Measurements from ENCODE around the gene MRPL21. TPM values are rescaled to one million over a fixed set of nuclear protein-coding genes. Genes with fewer than 3 reads are reported as not detected.
"Not testable (repeated sequence)": the region's sequence is repeated elsewhere in the genome, so short reads cannot be mapped to it uniquely, and the experiment has no call there.

Gene MRPL21
- polyA plus RNA-seq, 1 donor: 71.8 TPM

GRCh38 chr11:68872216-68873003 is 31.2 kb downstream of the MRPL21 start:
- 60% methylated on average over 1 of the region's 12 CpGs for WGBS (ENCODE audit: insufficient coverage, low lambda C conversion rate)
- Histone ChIP-seq H3K4me3 (ENCODE audit: low read length) (no peak overlapping the region), H3K9me3 (ENCODE audit: control insufficient read depth, low read depth, low read length) (no peaks in the 10 kb centered on the region), H3K27me3 (ENCODE audit: control insufficient read depth, insufficient read depth, low read length) (no peaks in the 10 kb centered on the region), H3K36me3 (ENCODE audit: control insufficient read depth, insufficient read depth, low read length) (no peaks in the 10 kb centered on the region), H3K27ac (ENCODE audit: low read length) (no peak overlapping the region), H3K4me1 (ENCODE audit: control insufficient read depth, insufficient read depth, low read length) (peaks cover 9% of the 10 kb centered on the region)
- DNase-seq: no peak

GRCh38 chr11:68870470-68870869 is 33.2 kb downstream of the MRPL21 start:
- WGBS (ENCODE audit: insufficient coverage, low lambda C conversion rate): 40% methylated on average over 1 of the region's 9 CpGs
- DNase-seq: peak in 1 of 2 donors; percentile 46
- no peaks in the 10 kb centered on the region for H3K27me3 ChIP-seq (ENCODE audit: control insufficient read depth, insufficient read depth, low read length)

GRCh38 chr11:68868221-68868835 is 35.3 kb downstream of the MRPL21 start:
- Histone ChIP-seq H3K27ac (ENCODE audit: low read length) (no peak overlapping the region), H3K4me3 (ENCODE audit: low read length) (no peak overlapping the region), H3K36me3 (ENCODE audit: control insufficient read depth, insufficient read depth, low read length) (no peaks in the 10 kb centered on the region), H3K27me3 (ENCODE audit: control insufficient read depth, insufficient read depth, low read length) (no peaks in the 10 kb centered on the region), H3K9me3 (ENCODE audit: control insufficient read depth, low read depth, low read length) (peaks cover 5% of the 10 kb centered on the region), H3K4me1 (ENCODE audit: control insufficient read depth, insufficient read depth, low read length) (no peaks in the 10 kb centered on the region)
- DNase-seq: no peak
- 100% methylated on average over 1 of the region's 18 CpGs for WGBS (ENCODE audit: insufficient coverage, low lambda C conversion rate)

More at GRCh38 chr11:68870470-68870869, 33.2 kb downstream of the MRPL21 start:
- Histone ChIP-seq H3K4me3 (ENCODE audit: low read length) (peak overlapping the region; percentile 40), H3K9me3 (ENCODE audit: control insufficient read depth, low read depth, low read length) (no peaks in the 10 kb centered on the region), H3K27ac (ENCODE audit: low read length) (no peak overlapping the region), H3K4me1 (ENCODE audit: control insufficient read depth, insufficient read depth, low read length) (no peaks in the 10 kb centered on the region), H3K36me3 (ENCODE audit: control insufficient read depth, insufficient read depth, low read length) (no peaks in the 10 kb centered on the region)

GRCh38 chr11:68867066-68867465 is 36.6 kb downstream of the MRPL21 start:
- H3K4me1 ChIP-seq (ENCODE audit: control insufficient read depth, insufficient read depth, low read length): no peaks in the 10 kb centered on the region
- H3K4me3 ChIP-seq (ENCODE audit: low read length): no peak overlapping the region
- whole genome bisulfite sequencing (ENCODE audit: insufficient coverage, low lambda C conversion rate): no CpG with 5 or more reads among the region's 6 CpGs
- no peaks in the 10 kb centered on the region for H3K36me3 ChIP-seq (ENCODE audit: control insufficient read depth, insufficient read depth, low read length)
- H3K27ac ChIP-seq (ENCODE audit: low read length): no peak overlapping the region
- H3K9me3 ChIP-seq (ENCODE audit: control insufficient read depth, low read depth, low read length): peaks cover 5% of the 10 kb centered on the region
- no peaks in the 10 kb centered on the region for H3K27me3 ChIP-seq (ENCODE audit: control insufficient read depth, insufficient read depth, low read length)
- no peak for DNase-seq

GRCh38 chr11:68865241-68865640 is 38.4 kb downstream of the MRPL21 start:
- Histone ChIP-seq H3K27ac (ENCODE audit: low read length) (no peak overlapping the region), H3K27me3 (ENCODE audit: control insufficient read depth, insufficient read depth, low read length) (no peaks in the 10 kb centered on the region), H3K4me3 (ENCODE audit: low read length) (no peak overlapping the region), H3K9me3 (ENCODE audit: control insufficient read depth, low read depth, low read length) (peaks cover 12% of the 10 kb centered on the region), H3K4me1 (ENCODE audit: control insufficient read depth, insufficient read depth, low read length) (no peaks in the 10 kb centered on the region), H3K36me3 (ENCODE audit: control insufficient read depth, insufficient read depth, low read length) (no peaks in the 10 kb centered on the region)
- DNase-seq: no peak
- no CpG with 5 or more reads among the region's 11 CpGs for WGBS (ENCODE audit: insufficient coverage, low lambda C conversion rate)

GRCh38 chr11:68863553-68864265 is 39.9 kb downstream of the MRPL21 start:
- H3K4me1 ChIP-seq (ENCODE audit: control insufficient read depth, insufficient read depth, low read length): no peaks in the 10 kb centered on the region
- no peak overlapping the region for H3K27ac ChIP-seq (ENCODE audit: low read length)
- H3K4me3 ChIP-seq (ENCODE audit: low read length): no peak overlapping the region
- DNase-seq: no peak
- no peaks in the 10 kb centered on the region for H3K36me3 ChIP-seq (ENCODE audit: control insufficient read depth, insufficient read depth, low read length)
- no peaks in the 10 kb centered on the region for H3K27me3 ChIP-seq (ENCODE audit: control insufficient read depth, insufficient read depth, low read length)
- H3K9me3 ChIP-seq (ENCODE audit: control insufficient read depth, low read depth, low read length): peaks cover 12% of the 10 kb centered on the region
- 100% methylated on average over 1 of the region's 3 CpGs for WGBS (ENCODE audit: insufficient coverage, low lambda C conversion rate)

GRCh38 chr11:68862421-68862820 is 41.2 kb downstream of the MRPL21 start:
- Histone ChIP-seq H3K27ac (ENCODE audit: low read length) (no peak overlapping the region), H3K36me3 (ENCODE audit: control insufficient read depth, insufficient read depth, low read length) (no peaks in the 10 kb centered on the region), H3K27me3 (ENCODE audit: control insufficient read depth, insufficient read depth, low read length) (no peaks in the 10 kb centered on the region), H3K4me1 (ENCODE audit: control insufficient read depth, insufficient read depth, low read length) (peaks cover 9% of the 10 kb centered on the region), H3K9me3 (ENCODE audit: control insufficient read depth, low read depth, low read length) (peaks cover 12% of the 10 kb centered on the region), H3K4me3 (ENCODE audit: low read length) (no peak overlapping the region)
- WGBS (ENCODE audit: insufficient coverage, low lambda C conversion rate): 83% methylated on average over 1 of the region's 6 CpGs
- DNase-seq: peak in 1 of 2 donors; percentile 54

GRCh38 chr11:68859123-68859522 is 44.5 kb downstream of the MRPL21 start:
- Histone ChIP-seq H3K36me3 (ENCODE audit: control insufficient read depth, insufficient read depth, low read length) (no peaks in the 10 kb centered on the region), H3K4me1 (ENCODE audit: control insufficient read depth, insufficient read depth, low read length) (peaks cover 19% of the 10 kb centered on the region), H3K27ac (ENCODE audit: low read length) (no peak overlapping the region), H3K4me3 (ENCODE audit: low read length) (no peak overlapping the region), H3K27me3 (ENCODE audit: control insufficient read depth, insufficient read depth, low read length) (peaks cover 7% of the 10 kb centered on the region), H3K9me3 (ENCODE audit: control insufficient read depth, low read depth, low read length) (peaks cover 11% of the 10 kb centered on the region)
- WGBS (ENCODE audit: insufficient coverage, low lambda C conversion rate): no CpG with 5 or more reads among the region's 8 CpGs
- no peak for DNase-seq

GRCh38 chr11:68857037-68857586 is 46.5 kb downstream of the MRPL21 start:
- Histone ChIP-seq H3K27ac (ENCODE audit: low read length) (peak overlapping the region; percentile 91), H3K27me3 (ENCODE audit: control insufficient read depth, insufficient read depth, low read length) (peaks cover 15% of the 10 kb centered on the region), H3K9me3 (ENCODE audit: control insufficient read depth, low read depth, low read length) (peaks cover 7% of the 10 kb centered on the region), H3K4me1 (ENCODE audit: control insufficient read depth, insufficient read depth, low read length) (peaks cover 19% of the 10 kb centered on the region), H3K4me3 (ENCODE audit: low read length) (no peak overlapping the region), H3K36me3 (ENCODE audit: control insufficient read depth, insufficient read depth, low read length) (no peaks in the 10 kb centered on the region)
- DNase-seq: no peak
- WGBS (ENCODE audit: insufficient coverage, low lambda C conversion rate): 60% methylated on average over 1 of the region's 8 CpGs

GRCh38 chr11:68856425-68857030 is 47.1 kb downstream of the MRPL21 start:
- Histone ChIP-seq H3K27ac (ENCODE audit: low read length) (peak overlapping the region; percentile 91), H3K4me1 (ENCODE audit: control insufficient read depth, insufficient read depth, low read length) (peaks cover 19% of the 10 kb centered on the region), H3K27me3 (ENCODE audit: control insufficient read depth, insufficient read depth, low read length) (peaks cover 15% of the 10 kb centered on the region)
- not testable (repeated sequence) for H3K9me3 ChIP-seq (ENCODE audit: control insufficient read depth, low read depth, low read length); DNase-seq; H3K4me3 ChIP-seq (ENCODE audit: low read length); H3K36me3 ChIP-seq (ENCODE audit: control insufficient read depth, insufficient read depth, low read length)
- WGBS (ENCODE audit: insufficient coverage, low lambda C conversion rate): no CpG with 5 or more reads among the region's 21 CpGs

Data from large intestine (tissue), 3 donors.